Mesothelial cell of epicardium (in vitro differentiated cells): ENCODE results near the gene IL4I1. TPM values are rescaled to one million over a fixed set of nuclear protein-coding genes. Genes with fewer than 3 reads are reported as not detected.

Source experiments
- DNase-seq, 2 experiments: peaks; one replicate each; pipeline ENCODE4 v3.0.0; 2021; ENCODE audit warnings: low spot score in 2 of 2; ENCODE audit not compliant: unreplicated experiment in 2 of 2
- H3K27ac Mint-ChIP-seq: 2 replicates; pipeline ENCODE4 v1.8.0; 2021; ENCODE audit warnings: mixed read lengths
- H3K27me3 Mint-ChIP-seq: 2 replicates; pipeline ENCODE4 v1.8.0; 2021; ENCODE audit warnings: low read depth, mixed read lengths
- H3K36me3 Mint-ChIP-seq: 2 replicates; pipeline ENCODE4 v1.8.0; 2021; ENCODE audit warnings: mixed read lengths
- H3K4me1 Mint-ChIP-seq: 2 replicates; pipeline ENCODE4 v1.8.0; 2021; ENCODE audit warnings: mixed read lengths
- H3K4me3 Mint-ChIP-seq: 2 replicates; pipeline ENCODE4 v1.8.0; 2021; ENCODE audit warnings: mild to moderate bottlenecking, moderate library complexity, mixed read lengths
- H3K9me3 Mint-ChIP-seq: 2 replicates; pipeline ENCODE4 v1.8.0; 2021; ENCODE audit warnings: mixed read lengths
- CTCF ChIP-seq: fragments of 200-600 bp; sonication (generic); IDR thresholded peaks from one replicate; pipeline ENCODE4 v1.5.0; 2021; ENCODE audit warnings: antibody characterized with exemption; ENCODE audit not compliant: unreplicated experiment
- total RNA-seq: library from RNA; stranded (reverse); gene quantifications from 3 replicates; pipeline ENCODE4 v1.2.1, GENCODE V29; 2021

Gene IL4I1
- total RNA-seq, 1 donor from 2014 or later: 1.7 TPM

- no peak overlapping the region for H3K27ac Mint-ChIP-seq
Observed at GRCh38 chr19:49921871-49922795, 25.4 kb upstream of the IL4I1 start.

GRCh38 chr19:49920624-49921363 lies 24.1 kb upstream of the IL4I1 start:
- Mint-ChIP-seq H3K36me3 (peaks cover 24% of the 10 kb centered on the region), H3K27ac (no peak overlapping the region), H3K4me1 (peaks cover 2% of the 10 kb centered on the region), H3K9me3 (no peaks in the 10 kb centered on the region), H3K4me3 (no peak overlapping the region), H3K27me3 (no peaks in the 10 kb centered on the region)
- no peak for DNase-seq
- TF ChIP-seq CTCF: no peak

More at GRCh38 chr19:49921871-49922795, 25.4 kb upstream of the IL4I1 start:
- no peaks in the 10 kb centered on the region for H3K9me3 Mint-ChIP-seq
- peaks cover 21% of the 10 kb centered on the region for H3K36me3 Mint-ChIP-seq
- H3K27me3 Mint-ChIP-seq: no peaks in the 10 kb centered on the region
- H3K4me1 Mint-ChIP-seq: peaks cover 2% of the 10 kb centered on the region
- no peak for TF ChIP-seq CTCF
- H3K4me3 Mint-ChIP-seq: no peak overlapping the region
- DNase-seq: no peak

GRCh38 chr19:49918089-49918488 lies 21.4 kb upstream of the IL4I1 start:
- H3K4me1 Mint-ChIP-seq: peaks cover 2% of the 10 kb centered on the region
- H3K4me3 Mint-ChIP-seq: no peak overlapping the region

GRCh38 chr19:49916839-49917733 lies 20.4 kb upstream of the IL4I1 start:
- H3K4me3 Mint-ChIP-seq: no peak overlapping the region
- peaks cover 44% of the 10 kb centered on the region for H3K36me3 Mint-ChIP-seq

More at GRCh38 chr19:49918089-49918488, 21.4 kb upstream of the IL4I1 start:
- Mint-ChIP-seq H3K27me3 (no peaks in the 10 kb centered on the region), H3K27ac (no peak overlapping the region), H3K36me3 (peaks cover 41% of the 10 kb centered on the region), H3K9me3 (peaks cover 7% of the 10 kb centered on the region)
- no peak for TF ChIP-seq CTCF
- no peak for DNase-seq

More at GRCh38 chr19:49916839-49917733, 20.4 kb upstream of the IL4I1 start:
- Mint-ChIP-seq H3K9me3 (peaks cover 7% of the 10 kb centered on the region), H3K27me3 (no peaks in the 10 kb centered on the region), H3K4me1 (peaks cover 2% of the 10 kb centered on the region), H3K27ac (peak overlapping the region; percentile 62)
- TF ChIP-seq CTCF: no peak
- DNase-seq: no peak
